Measurements from ENCODE around the gene GADD45B.

- TF ChIP-seq, protein P1, sequence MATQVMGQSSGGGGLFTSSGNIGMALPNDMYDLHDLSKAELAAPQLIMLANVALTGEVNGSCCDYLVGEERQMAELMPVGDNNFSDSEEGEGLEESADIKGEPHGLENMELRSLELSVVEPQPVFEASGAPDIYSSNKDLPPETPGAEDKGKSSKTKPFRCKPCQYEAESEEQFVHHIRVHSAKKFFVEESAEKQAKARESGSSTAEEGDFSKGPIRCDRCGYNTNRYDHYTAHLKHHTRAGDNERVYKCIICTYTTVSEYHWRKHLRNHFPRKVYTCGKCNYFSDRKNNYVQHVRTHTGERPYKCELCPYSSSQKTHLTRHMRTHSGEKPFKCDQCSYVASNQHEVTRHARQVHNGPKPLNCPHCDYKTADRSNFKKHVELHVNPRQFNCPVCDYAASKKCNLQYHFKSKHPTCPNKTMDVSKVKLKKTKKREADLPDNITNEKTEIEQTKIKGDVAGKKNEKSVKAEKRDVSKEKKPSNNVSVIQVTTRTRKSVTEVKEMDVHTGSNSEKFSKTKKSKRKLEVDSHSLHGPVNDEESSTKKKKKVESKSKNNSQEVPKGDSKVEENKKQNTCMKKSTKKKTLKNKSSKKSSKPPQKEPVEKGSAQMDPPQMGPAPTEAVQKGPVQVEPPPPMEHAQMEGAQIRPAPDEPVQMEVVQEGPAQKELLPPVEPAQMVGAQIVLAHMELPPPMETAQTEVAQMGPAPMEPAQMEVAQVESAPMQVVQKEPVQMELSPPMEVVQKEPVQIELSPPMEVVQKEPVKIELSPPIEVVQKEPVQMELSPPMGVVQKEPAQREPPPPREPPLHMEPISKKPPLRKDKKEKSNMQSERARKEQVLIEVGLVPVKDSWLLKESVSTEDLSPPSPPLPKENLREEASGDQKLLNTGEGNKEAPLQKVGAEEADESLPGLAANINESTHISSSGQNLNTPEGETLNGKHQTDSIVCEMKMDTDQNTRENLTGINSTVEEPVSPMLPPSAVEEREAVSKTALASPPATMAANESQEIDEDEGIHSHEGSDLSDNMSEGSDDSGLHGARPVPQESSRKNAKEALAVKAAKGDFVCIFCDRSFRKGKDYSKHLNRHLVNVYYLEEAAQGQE (IDR thresholded peaks at IDR 0.05; ENCODE audit: insufficient read depth in 1 of 2, low read depth in 2 of 2, low read length in 2 of 2) = no peak
- TF ChIP-seq POLR2AphosphoS5 (IDR thresholded peaks at IDR 0.05; ENCODE audit: low read depth, low read length) = no peak
- no peak for TF ChIP-seq TAF1 (IDR thresholded peaks at IDR 0.05; ENCODE audit: borderline replicate concordance, insufficient read depth, low read length)
- TF ChIP-seq SIN3A (IDR thresholded peaks at IDR 0.05; ENCODE audit: borderline replicate concordance, insufficient read depth, low read length) = no peak
- no peak for TF ChIP-seq FOXP2 (optimal IDR thresholded peaks at IDR 0.05; ENCODE audit: borderline replicate concordance, extremely low read depth, extremely low read length, insufficient read depth)
These were observed 37.7 kb upstream of the GADD45B start for GRCh38 chr19:2438178-2438577.

Data from PFSK-1 (cell line).